B cell (primary cell): ENCODE measurements around the gene CAPN10. TPM values are rescaled to one million over a fixed set of nuclear protein-coding genes. Genes with fewer than 3 reads are reported as not detected.

Experiments
- ATAC-seq: fragments of 200-7000 bp; cut with Tn5 transposase; one replicate; pipeline ENCODE4 v1.10.0; 2021; ENCODE audit warnings: low read depth, mild to moderate bottlenecking, moderate number of reproducible peaks, moderate library complexity
- CTCF ChIA-PET: fragments of 350-600 bp; sonication (Branson Sonifier 250); formaldehyde crosslinking; loops from one replicate; lab custom pipeline; 2021; ENCODE audit warnings: antibody characterized with exemption, inconsistent platforms; lab: Charles Lee
- POLR2A ChIA-PET: fragments of 350-600 bp; sonication (Branson Sonifier 250); formaldehyde crosslinking; loops from one replicate; lab custom pipeline; 2021; ENCODE audit warnings: antibody characterized with exemption; lab: Charles Lee
- DNase-seq: peaks from one replicate; pipeline ENCODE4 v3.0.0; 2013
- H2AFZ ChIP-seq: 2 replicates; pipeline ENCODE4 v1.6.1; 2012; ENCODE audit warnings: mild to moderate bottlenecking, low read depth, low read length; ENCODE audit not compliant: insufficient read depth, poor library complexity, severe bottlenecking
- H3K27ac ChIP-seq, 2 donors: 1 replicate in 1 of 2; 2 replicates in 1 of 2; pipeline ENCODE4 v1.5.1; 2012 to 2013; ENCODE audit warnings: low read length in 2 of 2, mild to moderate bottlenecking in 2 of 2, moderate library complexity in 1 of 2
- H3K27me3 ChIP-seq, 4 experiments: fragments of 200-600 bp in 1 of 4; sonication (generic) in 1 of 4; replicated peaks in 1 of 4; 1 replicate in 2 of 4; 2 replicates in 2 of 4; pipeline versions ENCODE4 v1.6.1 to v1.7.0; 2013 to 2016; ENCODE audit warnings: low read length in 3 of 4, mild to moderate bottlenecking in 2 of 4, mixed read lengths in 1 of 4, moderate library complexity in 1 of 4; ENCODE audit not compliant: insufficient read depth in 4 of 4, control insufficient read depth in 3 of 4; ENCODE audit errors: control extremely low read depth in 1 of 4
- H3K36me3 ChIP-seq, 2 experiments: replicated peaks in 1 of 2; 1 replicate in 1 of 2; 2 replicates in 1 of 2; pipeline versions ENCODE4 v1.6.1 to v1.7.1; 2013; ENCODE audit warnings: low read length in 1 of 2; ENCODE audit not compliant: insufficient read depth in 2 of 2, control insufficient read depth in 1 of 2; ENCODE audit errors: control extremely low read depth in 1 of 2, extremely low read depth in 1 of 2
- H3K4me1 ChIP-seq, 2 donors: fragments of 200-600 bp in 1 of 2; sonication (generic) in 1 of 2; 1 replicate in 1 of 2; 2 replicates in 1 of 2; pipeline versions ENCODE4 v1.5.1 to v1.6.1; 2013 to 2017; ENCODE audit warnings: low read length in 2 of 2; ENCODE audit not compliant: control insufficient read depth in 2 of 2, insufficient read depth in 2 of 2
- H3K4me2 ChIP-seq: replicated peaks from 2 replicates; pipeline ENCODE3; 2012; ENCODE audit warnings: mild to moderate bottlenecking, low read depth, low read length; ENCODE audit not compliant: poor library complexity, severe bottlenecking
- H3K4me3 ChIP-seq, 5 experiments: fragments of 200-600 bp in 1 of 5; sonication (generic) in 1 of 5; 1 replicate in 3 of 5; 2 replicates in 2 of 5; pipeline versions ENCODE4 v1.5.1 to v1.7.0; 2011 to 2016; ENCODE audit warnings: low read length in 4 of 5, mild to moderate bottlenecking in 4 of 5, low read depth in 2 of 5, control low read depth in 1 of 5, moderate library complexity in 1 of 5; ENCODE audit not compliant: insufficient read depth in 1 of 5; ENCODE audit errors: control extremely low read depth in 1 of 5, extremely low read depth in 1 of 5
- H3K79me2 ChIP-seq: fragments of 200-600 bp; sonication (generic); one replicate; pipeline ENCODE4 v1.6.0; 2016; ENCODE audit warnings: low read length; ENCODE audit not compliant: control insufficient read depth, insufficient read depth
- H3K9ac ChIP-seq: fragments of 200-600 bp; sonication (generic); 2 replicates; pipeline ENCODE4 v1.6.1; 2017; ENCODE audit warnings: mild to moderate bottlenecking, low read length, moderate library complexity
- H3K9me3 ChIP-seq, 3 donors: one replicate each; pipeline versions ENCODE4 v1.6.1 to v1.7.1; 2013; ENCODE audit warnings: low read length in 2 of 3; ENCODE audit not compliant: control insufficient read depth in 2 of 3, insufficient read depth in 1 of 3; ENCODE audit errors: control extremely low read depth in 1 of 3
- H4K20me1 ChIP-seq: 2 replicates; pipeline ENCODE4 v1.6.0; 2012; ENCODE audit warnings: mild to moderate bottlenecking, low read length; ENCODE audit not compliant: insufficient read depth, control insufficient read depth, poor library complexity, severe bottlenecking
- H3K27ac Mint-ChIP-seq: one replicate; pipeline ENCODE4 v1.8.0; 2021; ENCODE audit warnings: mixed read lengths
- H3K27me3 Mint-ChIP-seq: one replicate; pipeline ENCODE4 v1.8.0; 2021; ENCODE audit warnings: mixed read lengths
- H3K4me1 Mint-ChIP-seq: one replicate; pipeline ENCODE4 v1.8.0; 2021; ENCODE audit warnings: mixed read lengths
- H3K4me3 Mint-ChIP-seq: one replicate; pipeline ENCODE4 v1.8.0; 2021; ENCODE audit warnings: mixed read lengths
- H3K9me3 Mint-ChIP-seq: one replicate; pipeline ENCODE4 v1.8.0; 2022; ENCODE audit warnings: mixed read lengths; ENCODE audit not compliant: insufficient read depth
- EZH2 ChIP-seq: IDR thresholded peaks from 2 replicates; pipeline ENCODE4 v1.6.1; 2012; ENCODE audit warnings: borderline replicate concordance, low read depth, mild to moderate bottlenecking, moderate library complexity, low read length; ENCODE audit not compliant: insufficient read depth, poor library complexity, severe bottlenecking
- WGBS: methylation state at CpG from one replicate; pipeline ENCODE4 v1.1.5; 2013; ENCODE audit warnings: missing lambda C conversion rate; ENCODE audit not compliant: insufficient coverage; 5-methylcytosine and 5-hydroxymethylcytosine counted together
- intact Hi-C: fragments of 100-400 bp; cut with micrococcal nuclease; formaldehyde crosslinking; loops from one replicate; pipeline ENCODE4 v1.10.0; 2022
- polyA plus RNA-seq: library from polyadenylated mRNA; depleted of rRNA; stranded (reverse); fragments of >200 nt; gene quantifications from 2 replicates; pipeline ENCODE4 v1.2.3, GENCODE V29; 2012
- total RNA-seq, 2 donors: library from RNA; stranded (reverse); fragments of 120-200 nt in 1 of 2; gene quantifications; 1 replicate in 1 of 2; 2 replicates in 1 of 2; pipeline versions ENCODE4 v1.2.3 to v1.2.4, GENCODE V29; 2013 to 2022
- TF ChIP-seq, protein P1 (sequence below): fragments of 200-600 bp; IDR thresholded peaks from one replicate; pipeline ENCODE4 v1.8.0; 2022; ENCODE audit warnings: antibody characterized with exemption, mild to moderate bottlenecking

CAPN10 gene
- total and polyA plus RNA-seq, 2 donors (not counting 1 experiment from before 2014, with no cell fraction given) = 73.4 to 92.1 TPM

DNA sequence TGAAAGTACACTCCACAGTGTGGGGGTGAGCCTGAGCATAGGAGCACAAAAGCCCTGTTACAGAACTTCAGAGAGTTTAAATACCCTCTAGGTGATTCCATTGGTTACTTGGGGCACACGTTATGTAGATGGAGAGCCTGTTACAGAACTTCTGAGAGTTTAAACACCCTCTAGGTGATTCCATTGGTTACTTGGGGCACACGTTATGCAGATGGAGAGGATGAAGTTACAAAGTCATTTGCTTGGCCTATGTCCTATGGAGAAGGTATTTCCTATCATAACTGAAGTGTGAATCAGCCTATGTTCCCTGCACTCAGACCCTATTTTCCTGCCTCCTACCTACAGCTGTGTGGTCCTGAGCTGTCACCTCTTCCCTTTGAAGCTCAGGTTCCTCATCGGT, 3.8 kb upstream of the CAPN10 start:
- peak overlapping the region; percentile 46 for H3K27ac Mint-ChIP-seq
- Histone ChIP-seq H3K36me3 (peaks cover 0 to 7% of the 10 kb centered on the region in 2 experiments), H2AFZ (no peak overlapping the region), H3K4me3 (no peak overlapping the region), H3K4me2 (no peak overlapping the region), H3K27me3 (no peaks in the 10 kb centered on the region), H3K9me3 (peaks cover 0 to 5% (median 0%) of the 10 kb centered on the region in 3 donors), H3K27ac (no peak overlapping the region), H3K9ac (no peak overlapping the region), H4K20me1 (peaks cover 83% of the 10 kb centered on the region), H3K4me1 (peaks cover 24 to 42% of the 10 kb centered on the region in 2 donors), H3K79me2 (peaks cover 76% of the 10 kb centered on the region)
- peaks cover 56% of the 10 kb centered on the region for H3K4me1 Mint-ChIP-seq
- DNase-seq = no peak
- intact Hi-C loops = no loop called here
- ATAC-seq = no peak
- ChIA-PET CTCF (interaction anchor here (1.4 to 7.2 kb wide), 3 partner anchors 17 to 69 kb away, joined by 3 to 126 read pairs (median 7); partner anchors contain the start of gene DUSP28), POLR2A (no interaction called here)
- H3K4me3 Mint-ChIP-seq = no peak overlapping the region
- H3K27me3 Mint-ChIP-seq = no peaks in the 10 kb centered on the region
- no peaks in the 10 kb centered on the region for H3K9me3 Mint-ChIP-seq
- 90% methylated on average over 1 of the region's 3 CpGs for WGBS
- TF ChIP-seq, protein P1, sequence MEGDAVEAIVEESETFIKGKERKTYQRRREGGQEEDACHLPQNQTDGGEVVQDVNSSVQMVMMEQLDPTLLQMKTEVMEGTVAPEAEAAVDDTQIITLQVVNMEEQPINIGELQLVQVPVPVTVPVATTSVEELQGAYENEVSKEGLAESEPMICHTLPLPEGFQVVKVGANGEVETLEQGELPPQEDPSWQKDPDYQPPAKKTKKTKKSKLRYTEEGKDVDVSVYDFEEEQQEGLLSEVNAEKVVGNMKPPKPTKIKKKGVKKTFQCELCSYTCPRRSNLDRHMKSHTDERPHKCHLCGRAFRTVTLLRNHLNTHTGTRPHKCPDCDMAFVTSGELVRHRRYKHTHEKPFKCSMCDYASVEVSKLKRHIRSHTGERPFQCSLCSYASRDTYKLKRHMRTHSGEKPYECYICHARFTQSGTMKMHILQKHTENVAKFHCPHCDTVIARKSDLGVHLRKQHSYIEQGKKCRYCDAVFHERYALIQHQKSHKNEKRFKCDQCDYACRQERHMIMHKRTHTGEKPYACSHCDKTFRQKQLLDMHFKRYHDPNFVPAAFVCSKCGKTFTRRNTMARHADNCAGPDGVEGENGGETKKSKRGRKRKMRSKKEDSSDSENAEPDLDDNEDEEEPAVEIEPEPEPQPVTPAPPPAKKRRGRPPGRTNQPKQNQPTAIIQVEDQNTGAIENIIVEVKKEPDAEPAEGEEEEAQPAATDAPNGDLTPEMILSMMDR = no peak
- no peak for TF ChIP-seq EZH2

DNA sequence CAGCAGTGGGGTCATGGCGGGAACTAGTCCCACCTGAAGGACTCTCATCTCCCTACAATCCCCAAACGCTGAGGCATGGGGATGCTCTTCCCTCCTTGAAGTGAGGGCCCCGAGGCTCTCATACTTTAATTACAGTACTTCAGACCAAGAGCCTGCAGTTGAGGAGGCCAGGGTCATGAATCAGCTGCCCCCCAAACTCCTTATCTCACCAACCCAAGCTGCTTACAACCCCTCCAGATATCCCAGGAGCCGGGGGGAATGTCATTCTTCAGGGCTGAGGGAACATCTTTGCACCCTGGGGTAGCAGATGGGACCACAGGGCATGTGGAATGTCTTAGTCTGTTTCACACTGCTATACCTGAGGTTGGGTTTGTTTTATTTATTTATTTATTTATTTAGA, 2.8 kb upstream of the CAPN10 start:
- H3K4me3 Mint-ChIP-seq = no peak overlapping the region
- H3K27me3 Mint-ChIP-seq = no peaks in the 10 kb centered on the region
- intact Hi-C loops = no loop called here
- Histone ChIP-seq H3K9ac (no peak overlapping the region), H4K20me1 (peaks cover 83% of the 10 kb centered on the region), H3K27ac (no peak overlapping the region), H3K4me2 (no peak overlapping the region), H3K9me3 (peaks cover 0 to 5% (median 0%) of the 10 kb centered on the region in 3 donors), H3K79me2 (peaks cover 86% of the 10 kb centered on the region), H3K36me3 (no peaks in the 10 kb centered on the region), H3K4me3 (no peak overlapping the region), H3K27me3 (no peaks in the 10 kb centered on the region), H2AFZ (no peak overlapping the region), H3K4me1 (peaks cover 32 to 50% of the 10 kb centered on the region in 2 donors)
- WGBS = 100% methylated on average over 3 of the region's 4 CpGs
- ChIA-PET POLR2A (no interaction called here), CTCF (interaction anchor here (7.2 kb wide), 1 partner anchor 20 kb away, joined by 126 read pairs; the partner anchor contains the start of gene DUSP28)
- peaks cover 66% of the 10 kb centered on the region for H3K4me1 Mint-ChIP-seq
- no peak for DNase-seq
- no peaks in the 10 kb centered on the region for H3K9me3 Mint-ChIP-seq
- H3K27ac Mint-ChIP-seq = peak overlapping the region; percentile 61
- ATAC-seq = no peak
- TF ChIP-seq, protein P1 = no peak
- TF ChIP-seq EZH2 = no peak
